HepG2 (cell line): ENCODE measurements around the gene UBE3B. TPM values are rescaled to one million over a fixed set of nuclear protein-coding genes. Genes with fewer than 3 reads are reported as not detected.

Experiments used
- BORCS8-MEF2B ChIP-seq: sonication (generic); formaldehyde crosslinking; IDR thresholded peaks from 2 replicates; pipeline ENCODE4 v1.8.0; 2022; ENCODE audit warnings: mild to moderate bottlenecking, missing genetic modification reagents
- CREB1 ChIP-seq, 2 experiments: fragments of 450-650 bp in 1 of 2; IDR thresholded peaks; 2 replicates each; pipeline ENCODE4 v1.6.1; 2016 to 2017; ENCODE audit warnings: control low read depth in 1 of 2, mild to moderate bottlenecking in 1 of 2, missing compliant biosample characterization in 1 of 2, missing genetic modification characterization in 1 of 2
- HDAC6 ChIP-seq: fragments of 200-600 bp; sonication (generic); IDR thresholded peaks from 2 replicates; pipeline ENCODE4 v1.7.0; 2017; ENCODE audit warnings: mild to moderate bottlenecking, antibody characterized with exemption, low read length, low read depth
- HNF4A ChIP-seq: sonication (generic); formaldehyde crosslinking; IDR thresholded peaks from 2 replicates; pipeline ENCODE4 v1.4.0; 2020; ENCODE audit warnings: missing genetic modification reagents
- NFATC3 ChIP-seq: sonication (generic); formaldehyde crosslinking; IDR thresholded peaks from 2 replicates; pipeline ENCODE4 v1.5.1; 2020; ENCODE audit warnings: mild to moderate bottlenecking, missing genetic modification reagents
- NR2C2 ChIP-seq: sonication (generic); formaldehyde crosslinking; IDR thresholded peaks from 2 replicates; pipeline ENCODE4 v1.4.0; 2020; ENCODE audit warnings: missing genetic modification reagents, mild to moderate bottlenecking, moderate library complexity, borderline replicate concordance
- ONECUT2 ChIP-seq: sonication (generic); formaldehyde crosslinking; IDR thresholded peaks from 2 replicates; pipeline ENCODE4 v1.4.0; 2020; ENCODE audit warnings: missing genetic modification reagents
- PHF8 ChIP-seq: sonication (generic); formaldehyde crosslinking; IDR thresholded peaks from 2 replicates; pipeline ENCODE4 v1.5.0; 2020; ENCODE audit warnings: missing genetic modification reagents
- REL ChIP-seq: sonication (generic); formaldehyde crosslinking; conservative IDR thresholded peaks from 2 replicates; pipeline ENCODE4 v1.8.0; 2022; ENCODE audit warnings: mild to moderate bottlenecking, missing genetic modification reagents, moderate library complexity
- SOX13 ChIP-seq, 3 experiments: fragments of 450-650 bp in 1 of 3; sonication (generic) in 1 of 3; formaldehyde crosslinking in 1 of 3; IDR thresholded peaks in 2 of 3; conservative IDR thresholded peaks in 1 of 3; 2 replicates each; pipeline versions ENCODE4 v1.5.0 to v1.6.1; 2016 to 2020; ENCODE audit warnings: antibody characterized with exemption in 1 of 3, mild to moderate bottlenecking in 1 of 3, missing compliant biosample characterization in 1 of 3, missing genetic modification reagents in 1 of 3, moderate library complexity in 1 of 3
- STAG1 ChIP-seq: sonication (generic); formaldehyde crosslinking; IDR thresholded peaks from 2 replicates; pipeline ENCODE4 v1.4.0; 2020; ENCODE audit warnings: missing genetic modification reagents
- STAT5B ChIP-seq: sonication (generic); formaldehyde crosslinking; IDR thresholded peaks from 2 replicates; pipeline ENCODE4 v1.4.0; 2020; ENCODE audit warnings: missing genetic modification reagents
- SYNCRIP ChIP-seq: fragments of 200-400 bp; formaldehyde crosslinking; IDR thresholded peaks from 2 replicates; pipeline ENCODE4 v1.6.1; 2018; ENCODE audit warnings: mild to moderate bottlenecking, low read depth, low read length; ENCODE audit not compliant: insufficient read depth
- ZBTB1 ChIP-seq: sonication (generic); formaldehyde crosslinking; IDR thresholded peaks from 2 replicates; pipeline ENCODE4 v1.4.0; 2020; ENCODE audit warnings: missing genetic modification reagents, borderline replicate concordance
- ZNF263 ChIP-seq: sonication (generic); formaldehyde crosslinking; IDR thresholded peaks from 2 replicates; pipeline ENCODE4 v1.4.0; 2020; ENCODE audit warnings: missing genetic modification reagents
- ZNF343 ChIP-seq: sonication (generic); formaldehyde crosslinking; IDR thresholded peaks from 2 replicates; pipeline ENCODE4 v1.4.0; 2020; ENCODE audit warnings: mild to moderate bottlenecking, missing genetic modification reagents
- ZNF367 ChIP-seq: sonication (generic); formaldehyde crosslinking; IDR thresholded peaks from 2 replicates; pipeline ENCODE4 v1.4.0; 2020; ENCODE audit warnings: missing genetic modification reagents, borderline replicate concordance
- polyA plus RNA-seq, 8 experiments: library from polyadenylated mRNA; depleted of rRNA in 3 of 8; stranded (reverse) in 7 of 8; unstranded in 1 of 8; fragments of >200 nt; fragmentation: Illumina TruSeq in 4 of 8; extraction: Trizol in 4 of 8; gene quantifications; 2 replicates each; pipeline versions ENCODE4 v1.2.1 to v1.2.3, GENCODE V29; 2011 to 2016; ENCODE audit warnings: low read depth in 4 of 8, missing spikeins in 1 of 8, mixed read lengths in 1 of 8; ENCODE audit not compliant: insufficient read depth in 1 of 8
- total RNA-seq, 5 experiments: library from RNA; depleted of rRNA; stranded (reverse); fragments of >200 nt; fragmentation: Illumina TruSeq; extraction: Trizol; gene quantifications; 2 replicates each; pipeline ENCODE4 v1.2.3, GENCODE V29; 2016; ENCODE audit warnings: low read depth in 1 of 5
- TF ChIP-seq, protein P1 (sequence below): sonication (generic); formaldehyde crosslinking; IDR thresholded peaks from 2 replicates; pipeline ENCODE4 v1.8.1; 2023; ENCODE audit warnings: mild to moderate bottlenecking, inconsistent platforms, moderate library complexity, missing genetic modification reagents, borderline replicate concordance
- TF ChIP-seq, protein P2 (sequence below): sonication (generic); formaldehyde crosslinking; IDR thresholded peaks from 2 replicates; pipeline ENCODE4 v1.4.0; 2020; ENCODE audit warnings: missing genetic modification reagents
- TF ChIP-seq, protein P3 (sequence below): sonication (generic); formaldehyde crosslinking; IDR thresholded peaks from 2 replicates; pipeline ENCODE4 v1.5.0; 2020; ENCODE audit warnings: mild to moderate bottlenecking, low read depth, missing genetic modification reagents, borderline replicate concordance
- TF ChIP-seq, protein P4 (sequence below): fragments of 450-650 bp; IDR thresholded peaks from 2 replicates; pipeline ENCODE4 v1.6.1; 2016

The UBE3B gene
- total and polyA plus RNA-seq, 2 of the 13 experiments (the other 11 are each of a cell fraction or from before 2014, with no cell fraction given): 22.7 to 25.3 TPM

DNA sequence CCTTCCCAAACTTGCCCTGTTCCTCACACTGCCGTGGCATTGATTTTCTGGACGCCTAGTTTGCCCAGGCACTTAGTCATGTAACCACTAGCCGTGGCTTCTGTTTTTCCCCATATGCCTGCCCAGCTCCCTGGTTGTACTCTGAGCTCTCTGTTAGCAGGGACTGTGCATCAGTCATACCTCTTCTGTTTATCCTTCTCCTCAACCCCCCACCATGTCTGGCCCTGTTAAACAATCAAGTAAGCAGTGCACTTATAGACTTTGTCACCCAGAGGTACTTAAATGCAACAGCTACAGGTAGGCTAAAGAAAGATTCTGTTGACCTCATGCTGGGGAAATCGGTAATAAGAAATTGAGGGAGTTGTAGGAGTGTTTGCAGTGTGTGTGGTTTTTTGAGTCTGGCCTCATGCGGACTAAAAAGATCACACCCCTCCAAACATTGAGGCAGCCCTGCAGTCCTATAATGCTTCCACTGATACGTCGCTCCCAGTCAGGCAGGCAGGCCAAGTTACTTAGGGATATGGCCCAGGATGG, 17.0 kb downstream of the UBE3B start (continued):
- TF ChIP-seq, protein P1, sequence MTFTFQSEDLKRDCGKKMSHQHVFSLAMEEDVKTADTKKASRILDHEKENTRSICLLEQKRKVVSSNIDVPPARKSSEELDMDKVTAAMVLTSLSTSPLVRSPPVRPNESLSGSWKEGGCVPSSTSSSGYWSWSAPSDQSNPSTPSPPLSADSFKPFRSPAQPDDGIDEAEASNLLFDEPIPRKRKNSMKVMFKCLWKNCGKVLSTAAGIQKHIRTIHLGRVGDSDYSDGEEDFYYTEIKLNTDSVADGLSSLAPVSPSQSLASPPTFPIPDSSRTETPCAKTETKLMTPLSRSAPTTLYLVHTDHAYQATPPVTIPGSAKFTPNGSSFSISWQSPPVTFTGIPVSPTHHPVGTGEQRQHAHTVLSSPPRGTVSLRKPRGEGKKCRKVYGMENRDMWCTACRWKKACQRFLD (CRISPR knock-in tag): no peak
- TF ChIP-seq PHF8 (CRISPR knock-in tag) (no peak), HDAC6 (no peak), STAG1 (CRISPR knock-in tag) (no peak), ZBTB1 (CRISPR knock-in tag) (no peak), HNF4A (CRISPR knock-in tag) (peak; percentile 80), BORCS8-MEF2B (CRISPR knock-in tag) (no peak), SOX13 (IDR thresholded peaks at IDR 0.05) (peak; percentile 51; the same call in 1 of the 2 replicates), SOX13 (CRISPR knock-in tag; conservative IDR thresholded peaks at IDR 0.05 in 1 of 2, IDR thresholded peaks at IDR 0.05 in 1 of 2) (peak in 1 of 2 experiments; percentile 47; a peak in 2 of 4 replicates), ONECUT2 (CRISPR knock-in tag) (peak; percentile 90), ZNF343 (CRISPR knock-in tag) (no peak), ZNF367 (no peak), NR2C2 (no peak), ZNF263 (CRISPR knock-in tag) (no peak), NFATC3 (CRISPR knock-in tag) (no peak), STAT5B (CRISPR knock-in tag) (no peak), CREB1 (IDR thresholded peaks at IDR 0.05) (no peak), CREB1 (CRISPR knock-in tag; IDR thresholded peaks at IDR 0.05) (peak; percentile 59), REL (CRISPR knock-in tag) (no peak), SYNCRIP (no peak)
- TF ChIP-seq, protein P2, sequence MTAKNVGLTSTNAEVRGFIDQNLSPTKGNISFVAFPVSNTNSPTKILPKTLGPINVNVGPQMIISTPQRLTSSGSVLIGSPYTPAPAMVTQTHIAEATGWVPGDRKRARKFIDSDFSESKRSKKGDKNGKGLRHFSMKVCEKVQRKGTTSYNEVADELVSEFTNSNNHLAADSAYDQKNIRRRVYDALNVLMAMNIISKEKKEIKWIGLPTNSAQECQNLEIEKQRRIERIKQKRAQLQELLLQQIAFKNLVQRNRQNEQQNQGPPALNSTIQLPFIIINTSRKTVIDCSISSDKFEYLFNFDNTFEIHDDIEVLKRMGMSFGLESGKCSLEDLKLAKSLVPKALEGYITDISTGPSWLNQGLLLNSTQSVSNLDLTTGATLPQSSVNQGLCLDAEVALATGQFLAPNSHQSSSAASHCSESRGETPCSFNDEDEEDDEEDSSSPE (CRISPR knock-in tag): no peak
- TF ChIP-seq, protein P3, sequence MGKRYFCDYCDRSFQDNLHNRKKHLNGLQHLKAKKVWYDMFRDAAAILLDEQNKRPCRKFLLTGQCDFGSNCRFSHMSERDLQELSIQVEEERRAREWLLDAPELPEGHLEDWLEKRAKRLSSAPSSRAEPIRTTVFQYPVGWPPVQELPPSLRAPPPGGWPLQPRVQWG (CRISPR knock-in tag): no peak
- TF ChIP-seq, protein P4, sequence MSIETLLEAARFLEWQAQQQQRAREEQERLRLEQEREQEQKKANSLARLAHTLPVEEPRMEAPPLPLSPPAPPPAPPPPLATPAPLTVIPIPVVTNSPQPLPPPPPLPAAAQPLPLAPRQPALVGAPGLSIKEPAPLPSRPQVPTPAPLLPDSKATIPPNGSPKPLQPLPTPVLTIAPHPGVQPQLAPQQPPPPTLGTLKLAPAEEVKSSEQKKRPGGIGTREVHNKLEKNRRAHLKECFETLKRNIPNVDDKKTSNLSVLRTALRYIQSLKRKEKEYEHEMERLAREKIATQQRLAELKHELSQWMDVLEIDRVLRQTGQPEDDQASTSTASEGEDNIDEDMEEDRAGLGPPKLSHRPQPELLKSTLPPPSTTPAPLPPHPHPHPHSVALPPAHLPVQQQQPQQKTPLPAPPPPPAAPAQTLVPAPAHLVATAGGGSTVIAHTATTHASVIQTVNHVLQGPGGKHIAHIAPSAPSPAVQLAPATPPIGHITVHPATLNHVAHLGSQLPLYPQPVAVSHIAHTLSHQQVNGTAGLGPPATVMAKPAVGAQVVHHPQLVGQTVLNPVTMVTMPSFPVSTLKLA: no peak
